Limb (tissue), 2 donors: ENCODE data around the gene UTP18.
"Not testable (repeated sequence)": the region's sequence is repeated elsewhere in the genome, so short reads cannot be mapped to it uniquely, and the experiment has no call there.

ENCODE experiments used
- DNase-seq, 2 donors: peaks; one replicate each; pipeline ENCODE4 v3.0.0-alpha.2; 2016; ENCODE audit errors: extremely low spot score in 2 of 2

Gene UTP18

DNA sequence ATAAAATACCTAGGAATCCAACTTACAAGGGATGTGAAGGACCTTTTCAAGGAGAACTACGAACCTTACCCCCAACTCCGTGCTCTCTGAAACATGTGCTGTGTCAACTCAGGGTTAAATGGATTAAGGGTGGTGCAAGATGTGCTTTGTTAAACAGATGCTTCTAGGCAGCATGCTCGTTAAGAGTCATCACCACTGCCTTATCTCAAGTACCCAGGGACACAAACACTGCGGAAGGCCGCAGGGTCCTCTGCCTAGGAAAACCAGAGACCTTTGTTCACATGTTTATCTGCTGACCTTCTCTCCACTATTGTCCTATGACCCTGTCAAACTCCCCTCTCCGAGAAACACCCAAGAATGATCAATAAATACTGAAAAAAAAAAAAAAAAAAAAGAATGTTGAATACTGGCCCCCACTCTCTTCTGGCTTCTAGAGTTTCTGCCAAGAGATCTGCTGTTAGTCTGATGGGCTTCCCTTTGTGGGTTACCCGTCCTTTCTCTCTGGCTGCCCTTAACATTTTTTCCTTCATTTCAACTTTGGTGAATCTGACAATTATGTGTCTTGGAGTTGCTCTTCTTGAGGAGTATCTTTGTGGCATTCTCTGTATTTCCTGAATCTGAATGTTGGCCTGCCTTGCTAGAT, 70.6 kb downstream of the UTP18 start:
- not testable (repeated sequence) for DNase-seq

DNA sequence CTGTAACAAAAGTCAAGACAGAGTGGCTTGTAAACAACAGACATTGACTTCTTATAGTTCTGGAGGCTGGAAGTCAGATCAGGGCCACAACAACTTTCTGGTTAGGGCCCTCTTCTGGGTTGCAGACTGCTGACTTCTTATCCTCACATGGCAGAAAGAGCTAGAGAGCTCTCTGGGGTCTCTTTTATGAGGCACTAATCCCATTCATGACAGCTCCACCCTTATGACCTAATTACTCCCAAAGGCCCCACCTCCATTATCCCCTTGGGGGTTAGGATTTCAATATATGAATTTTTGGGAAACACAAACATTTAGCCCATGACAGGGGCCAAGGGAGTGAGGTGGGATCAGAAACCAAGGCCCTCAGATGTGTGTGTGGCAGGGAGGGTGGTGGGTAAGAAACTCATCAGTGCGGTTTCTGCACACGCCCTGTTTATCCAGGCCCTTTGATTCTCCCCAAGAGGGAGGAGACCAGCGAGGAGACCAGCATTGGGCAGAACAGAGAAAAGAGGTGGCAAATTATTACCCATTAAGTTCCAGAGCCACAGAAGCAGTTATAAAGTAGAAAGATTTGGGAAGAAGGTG, 74.8 kb downstream of the UTP18 start:
- no peak for DNase-seq

DNA sequence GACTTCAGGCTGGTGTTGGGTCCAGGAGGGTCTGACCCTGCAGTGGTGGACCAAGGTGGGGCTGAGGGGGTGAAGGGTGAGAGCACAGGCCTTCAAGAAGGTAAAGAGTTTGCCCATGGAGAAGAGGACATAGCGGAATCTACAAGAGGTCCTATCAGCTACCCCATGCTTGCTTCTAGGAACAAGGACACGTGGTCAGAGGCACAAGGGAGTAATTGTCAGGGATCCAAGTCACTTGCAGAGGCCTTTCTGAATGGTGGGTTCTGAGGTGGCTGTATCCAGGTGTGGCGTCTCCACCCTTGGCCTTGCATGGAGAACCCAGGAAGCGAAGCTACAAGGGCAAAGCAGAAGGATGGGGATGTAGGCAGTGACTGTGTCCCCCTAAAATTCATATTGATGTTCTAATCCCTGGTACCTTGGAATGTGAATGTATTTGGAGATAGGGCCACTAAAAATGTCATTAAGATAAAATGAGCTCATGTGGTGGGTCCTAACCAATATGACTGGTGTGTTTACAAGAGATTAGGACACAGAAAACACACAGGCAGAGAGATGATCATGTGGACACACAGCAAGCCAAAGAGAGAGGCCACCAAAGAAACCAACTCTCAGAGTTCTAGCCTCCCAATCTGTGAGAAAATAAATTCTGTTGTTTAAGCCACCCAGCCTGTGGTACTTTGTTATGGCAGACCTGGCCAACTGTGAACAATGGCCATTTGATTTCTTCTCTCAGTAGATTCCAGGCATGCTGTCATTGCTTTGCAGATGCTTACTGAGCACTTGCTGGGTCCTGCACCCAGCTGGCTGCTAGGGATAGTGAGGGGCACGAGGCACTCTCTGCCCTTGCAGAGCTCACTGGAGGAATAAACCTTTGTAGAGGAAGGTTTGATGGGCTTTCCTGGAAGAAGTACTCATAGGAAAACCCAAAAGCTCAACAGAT, 75.8 kb downstream of the UTP18 start:
- no peak for DNase-seq

DNA sequence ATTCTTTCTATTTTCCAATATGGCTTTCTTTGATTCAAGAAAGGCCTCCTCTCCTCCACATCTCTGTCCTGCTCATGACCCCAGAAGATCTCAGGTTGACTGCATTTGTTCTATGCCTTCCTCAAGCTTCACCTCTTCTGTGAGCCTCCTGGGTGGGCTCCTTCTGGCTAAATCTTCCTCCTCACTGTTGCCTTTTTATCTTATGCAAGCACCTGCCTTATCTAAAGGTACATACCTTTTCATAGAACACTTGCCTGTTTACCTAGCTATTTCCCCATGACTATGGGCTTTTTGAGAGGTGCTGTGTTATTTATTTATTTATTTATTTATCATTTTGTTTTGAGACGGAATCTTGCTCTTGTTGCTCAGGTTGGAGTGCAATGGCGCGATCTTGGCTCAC, 81.1 kb downstream of the UTP18 start:
- DNase-seq = no peak

DNA sequence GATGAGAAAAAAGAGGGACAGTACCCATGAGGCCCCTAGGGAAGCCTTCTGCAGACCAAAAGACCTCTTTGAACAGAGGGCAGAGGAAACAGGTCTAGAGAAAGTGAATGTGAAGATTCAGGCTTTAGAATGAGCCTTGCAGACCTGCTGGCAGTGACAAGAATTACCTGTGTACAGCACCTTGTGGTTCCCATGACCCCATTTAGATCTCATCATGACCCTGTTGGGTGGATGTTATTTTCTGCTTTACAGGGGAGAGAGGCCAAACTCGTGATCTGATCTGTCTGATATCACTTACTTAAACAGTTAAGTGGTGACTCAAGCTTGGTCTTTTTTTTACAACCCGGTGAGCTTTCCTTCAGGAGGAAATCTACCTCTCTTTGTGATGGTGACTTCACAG, 81.9 kb downstream of the UTP18 start:
- no peak for DNase-seq

DNA sequence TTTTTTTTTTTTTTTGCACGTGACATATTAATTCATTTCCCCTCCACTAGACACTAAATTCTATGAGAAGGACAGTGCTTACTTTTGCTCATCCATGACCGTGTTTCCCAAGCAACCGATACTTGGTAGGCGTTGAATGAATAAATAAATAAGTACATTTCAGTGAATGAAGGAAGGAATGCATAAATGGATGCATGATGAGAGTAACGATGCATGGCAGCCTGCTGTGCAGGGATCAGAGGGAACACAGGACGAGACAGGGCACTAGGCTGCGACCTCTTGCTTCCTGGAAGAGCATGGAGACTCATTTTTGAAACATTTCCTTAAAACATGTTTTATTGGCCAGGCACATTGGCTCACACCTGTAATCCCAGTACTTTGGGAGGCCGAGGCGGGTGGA, 84.2 kb downstream of the UTP18 start:
- DNase-seq = no peak

DNA sequence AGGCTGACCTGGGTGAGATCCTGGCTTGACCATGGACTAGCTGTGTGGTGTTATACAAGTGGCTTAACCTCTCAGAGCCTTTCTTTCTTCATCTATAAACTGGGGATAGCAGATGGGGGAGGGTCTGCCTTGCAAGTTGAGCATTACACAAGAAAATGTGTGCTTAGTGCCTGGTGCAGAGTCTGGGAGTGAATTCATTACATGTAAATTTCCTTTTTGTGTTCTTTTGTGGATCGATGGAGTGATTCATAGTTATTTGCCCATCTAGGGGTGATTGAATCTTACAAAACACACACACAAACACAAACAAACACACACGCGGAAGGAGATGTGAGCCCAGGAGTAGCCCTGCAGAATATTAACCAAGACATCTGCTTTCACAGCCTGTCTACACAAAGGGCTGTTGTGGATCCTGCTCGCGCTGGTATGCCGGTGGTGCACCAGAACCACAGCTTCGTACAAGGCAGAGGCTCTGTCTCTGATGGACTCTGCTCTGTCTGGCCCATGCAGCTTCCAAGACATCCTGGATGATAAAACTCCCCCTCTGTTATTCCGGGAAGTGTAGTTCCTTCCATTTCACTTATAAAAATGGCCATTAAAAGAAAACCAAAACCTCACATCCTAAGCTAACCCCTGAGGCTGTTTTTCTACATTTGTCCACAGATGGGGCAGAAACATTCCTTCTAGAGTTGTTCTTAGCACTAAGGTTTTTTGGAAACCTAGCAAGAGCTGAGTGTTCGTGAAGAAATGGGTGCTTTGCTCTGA, 86.1 kb downstream of the UTP18 start:
- no peak for DNase-seq
